Vagina (tissue), 2 donors: ENCODE data around the gene RNF8. TPM values are rescaled to one million over a fixed set of nuclear protein-coding genes. Genes with fewer than 3 reads are reported as not detected.

Source experiments
- DNase-seq, 2 donors: peaks; one replicate each; pipeline ENCODE4 v3.0.0-alpha.2; 2017; ENCODE audit errors: extremely low spot score in 2 of 2
- H3K27ac ChIP-seq: fragments of 200-600 bp; sonication (generic); one replicate; pipeline ENCODE4 v1.5.1; 2019
- H3K27me3 ChIP-seq: fragments of 200-600 bp; sonication (generic); one replicate; pipeline ENCODE4 v1.5.1; 2019
- H3K36me3 ChIP-seq, 2 donors: fragments of 200-600 bp; sonication (generic); one replicate each; pipeline ENCODE4 v1.5.1; 2017 to 2019
- H3K4me1 ChIP-seq: fragments of 200-600 bp; sonication (generic); one replicate; pipeline ENCODE4 v1.5.1; 2019
- H3K4me3 ChIP-seq, 2 donors: fragments of 200-600 bp; sonication (generic); 1 replicate in 1 of 2; 2 replicates in 1 of 2; pipeline ENCODE4 v1.5.1; 2016 to 2019
- H3K9me3 ChIP-seq: fragments of 200-600 bp; sonication (generic); one replicate; pipeline ENCODE4 v1.5.1; 2019
- CTCF ChIP-seq, 3 experiments: fragments of 450-650 bp in 2 of 3; fragments of 200-600 bp in 1 of 3; sonication (generic) in 1 of 3; IDR thresholded peaks; one replicate each; pipeline ENCODE4 v1.5.1; 2017 to 2019; ENCODE audit warnings: antibody characterized with exemption in 3 of 3, mild to moderate bottlenecking in 2 of 3, moderate library complexity in 2 of 3
- POLR2A ChIP-seq, 2 donors: fragments of 450-650 bp; IDR thresholded peaks; one replicate each; pipeline ENCODE4 v1.6.1; 2017; ENCODE audit warnings: antibody characterized with exemption in 2 of 2, mild to moderate bottlenecking in 2 of 2, moderate library complexity in 2 of 2
- POLR2AphosphoS5 ChIP-seq, 2 donors: sonication (generic); formaldehyde crosslinking; IDR thresholded peaks; one replicate each; pipeline ENCODE4 v1.9.0; 2017; ENCODE audit warnings: antibody characterized with exemption in 2 of 2, mild to moderate bottlenecking in 2 of 2, low read depth in 1 of 2; ENCODE audit not compliant: insufficient read depth in 1 of 2
- intact Hi-C: fragments of 100-400 bp; cut with DNase I; formaldehyde crosslinking; loops from one replicate; pipeline ENCODE4 v1.15.1; 2023
- total RNA-seq: library from RNA; depleted of rRNA; stranded (reverse); fragments of >200 nt; gene quantifications from one replicate; pipeline ENCODE4 v1.2.3, GENCODE V29; 2016

Gene RNF8
- total RNA-seq, 1 donor from 2014 or later: 15.0 TPM

GRCh38 chr6:37313723-37314486 is 39.9 kb upstream of the RNF8 start:
- H3K36me3 ChIP-seq: peaks cover 0 to 54% of the 10 kb centered on the region in 2 donors
- intact Hi-C loops: no loop called here
- H3K9me3 ChIP-seq: no peaks in the 10 kb centered on the region
- no peak overlapping the region for H3K27ac ChIP-seq
- H3K4me3 ChIP-seq: no peak overlapping the region
- no peak for DNase-seq
- H3K4me1 ChIP-seq: peaks cover 5% of the 10 kb centered on the region
- H3K27me3 ChIP-seq: no peaks in the 10 kb centered on the region
- TF ChIP-seq POLR2A (IDR thresholded peaks at IDR 0.05): no peak
- no peak for TF ChIP-seq POLR2AphosphoS5 (IDR thresholded peaks at IDR 0.05; ENCODE audit: insufficient read depth in 1 of 2, low read depth in 1 of 2)
- TF ChIP-seq CTCF (IDR thresholded peaks at IDR 0.05): no peak

GRCh38 chr6:37314487-37315156 is 39.2 kb upstream of the RNF8 start:
- Histone ChIP-seq H3K4me3 (no peak overlapping the region), H3K36me3 (peaks cover 0 to 57% of the 10 kb centered on the region in 2 donors)
- intact Hi-C loops: no loop called here

GRCh38 chr6:37315157-37315515 is 38.6 kb upstream of the RNF8 start:
- no peak overlapping the region for H3K27ac ChIP-seq
- H3K4me3 ChIP-seq: no peak overlapping the region
- no peak for TF ChIP-seq POLR2A (IDR thresholded peaks at IDR 0.05)
- TF ChIP-seq POLR2AphosphoS5 (IDR thresholded peaks at IDR 0.05; ENCODE audit: insufficient read depth in 1 of 2, low read depth in 1 of 2): no peak
- H3K4me1 ChIP-seq: peaks cover 12% of the 10 kb centered on the region
- H3K27me3 ChIP-seq: no peaks in the 10 kb centered on the region
- H3K36me3 ChIP-seq: peaks cover 0 to 57% of the 10 kb centered on the region in 2 donors
- no peaks in the 10 kb centered on the region for H3K9me3 ChIP-seq
- DNase-seq: no peak
- intact Hi-C loops: no loop called here

More at GRCh38 chr6:37314487-37315156, 39.2 kb upstream of the RNF8 start:
- no peaks in the 10 kb centered on the region for H3K27me3 ChIP-seq
- H3K27ac ChIP-seq: no peak overlapping the region
- H3K4me1 ChIP-seq: peaks cover 12% of the 10 kb centered on the region
- DNase-seq: no peak
- H3K9me3 ChIP-seq: no peaks in the 10 kb centered on the region
- TF ChIP-seq CTCF (IDR thresholded peaks at IDR 0.05): no peak
- TF ChIP-seq POLR2AphosphoS5 (IDR thresholded peaks at IDR 0.05; ENCODE audit: insufficient read depth in 1 of 2, low read depth in 1 of 2): no peak
- no peak for TF ChIP-seq POLR2A (IDR thresholded peaks at IDR 0.05)

GRCh38 chr6:37316071-37316470 is 37.7 kb upstream of the RNF8 start:
- Histone ChIP-seq H3K9me3 (no peaks in the 10 kb centered on the region), H3K4me1 (peaks cover 12% of the 10 kb centered on the region), H3K27me3 (no peaks in the 10 kb centered on the region), H3K4me3 (no peak overlapping the region), H3K36me3 (peaks cover 0 to 57% of the 10 kb centered on the region in 2 donors), H3K27ac (no peak overlapping the region)
- TF ChIP-seq POLR2AphosphoS5 (IDR thresholded peaks at IDR 0.05; ENCODE audit: insufficient read depth in 1 of 2, low read depth in 1 of 2) (no peak), POLR2A (IDR thresholded peaks at IDR 0.05) (no peak), CTCF (IDR thresholded peaks at IDR 0.05) (no peak)
- intact Hi-C loops: no loop called here
- no peak for DNase-seq

- intact Hi-C loops: no loop called here
- H3K4me1 ChIP-seq: peaks cover 12% of the 10 kb centered on the region
- no peak overlapping the region for H3K27ac ChIP-seq
- H3K9me3 ChIP-seq: no peaks in the 10 kb centered on the region
- no peak for DNase-seq
- no peaks in the 10 kb centered on the region for H3K27me3 ChIP-seq
- peaks cover 0 to 57% of the 10 kb centered on the region in 2 donors for H3K36me3 ChIP-seq
- H3K4me3 ChIP-seq: no peak overlapping the region
- TF ChIP-seq CTCF (IDR thresholded peaks at IDR 0.05) (no peak), POLR2AphosphoS5 (IDR thresholded peaks at IDR 0.05; ENCODE audit: insufficient read depth in 1 of 2, low read depth in 1 of 2) (no peak)
These were observed 36.3 kb upstream of the RNF8 start for GRCh38 chr6:37317312-37318038.
